Thoracic aorta (tissue), 2 donors: ENCODE results near the gene DROSHA. TPM values are rescaled to one million over a fixed set of nuclear protein-coding genes. Genes with fewer than 3 reads are reported as not detected.

Experiments
- ATAC-seq: fragments of 150-250 bp; one replicate; pipeline ENCODE4 v1.8.0; 2017; ENCODE audit warnings: low read depth; ENCODE audit not compliant: insufficient number of reproducible peaks, low FRiP score
- DNase-seq: peaks from one replicate; pipeline ENCODE4 v3.0.0-alpha.2; 2020; ENCODE audit warnings: low spot score
- H3K27ac ChIP-seq, 2 donors: fragments of 200-600 bp; sonication (generic); 1 replicate in 1 of 2; 2 replicates in 1 of 2; pipeline ENCODE4 v1.5.1; 2016; ENCODE audit warnings: mild to moderate bottlenecking in 2 of 2, moderate library complexity in 2 of 2
- H3K27me3 ChIP-seq: fragments of 200-600 bp; sonication (generic); replicated peaks from 2 replicates; pipeline ENCODE4 v1.6.0; 2016; ENCODE audit warnings: mild to moderate bottlenecking; ENCODE audit not compliant: insufficient read depth
- H3K36me3 ChIP-seq: fragments of 200-600 bp; sonication (generic); one replicate; pipeline ENCODE4 v1.5.1; 2016
- H3K4me1 ChIP-seq, 2 donors: fragments of 200-600 bp; sonication (generic); 1 replicate in 1 of 2; 2 replicates in 1 of 2; pipeline versions ENCODE4 v1.5.1 to v1.6.0; 2016; ENCODE audit warnings: low read depth in 2 of 2, mild to moderate bottlenecking in 1 of 2; ENCODE audit not compliant: control insufficient read depth in 1 of 2
- H3K4me3 ChIP-seq: fragments of 200-600 bp; sonication (generic); 2 replicates; pipeline ENCODE4 v1.5.1; 2016; ENCODE audit warnings: mild to moderate bottlenecking
- H3K9me3 ChIP-seq: fragments of 200-600 bp; sonication (generic); 2 replicates; pipeline ENCODE4 v1.5.1; 2016
- total RNA-seq, 2 donors: library from RNA; depleted of rRNA; stranded (reverse); fragments of >200 nt; gene quantifications; one replicate each; pipeline versions ENCODE4 v1.1.0 to v1.2.3, GENCODE V29; 2016
- TF ChIP-seq, protein P1 (sequence below): fragments of 200-600 bp; sonication (generic); IDR thresholded peaks from one replicate; pipeline ENCODE4 v1.5.1; 2019; ENCODE audit warnings: antibody characterized with exemption

Gene DROSHA
- total RNA-seq, 2 donors from 2014 or later = 28.8 to 70.7 TPM

DNA sequence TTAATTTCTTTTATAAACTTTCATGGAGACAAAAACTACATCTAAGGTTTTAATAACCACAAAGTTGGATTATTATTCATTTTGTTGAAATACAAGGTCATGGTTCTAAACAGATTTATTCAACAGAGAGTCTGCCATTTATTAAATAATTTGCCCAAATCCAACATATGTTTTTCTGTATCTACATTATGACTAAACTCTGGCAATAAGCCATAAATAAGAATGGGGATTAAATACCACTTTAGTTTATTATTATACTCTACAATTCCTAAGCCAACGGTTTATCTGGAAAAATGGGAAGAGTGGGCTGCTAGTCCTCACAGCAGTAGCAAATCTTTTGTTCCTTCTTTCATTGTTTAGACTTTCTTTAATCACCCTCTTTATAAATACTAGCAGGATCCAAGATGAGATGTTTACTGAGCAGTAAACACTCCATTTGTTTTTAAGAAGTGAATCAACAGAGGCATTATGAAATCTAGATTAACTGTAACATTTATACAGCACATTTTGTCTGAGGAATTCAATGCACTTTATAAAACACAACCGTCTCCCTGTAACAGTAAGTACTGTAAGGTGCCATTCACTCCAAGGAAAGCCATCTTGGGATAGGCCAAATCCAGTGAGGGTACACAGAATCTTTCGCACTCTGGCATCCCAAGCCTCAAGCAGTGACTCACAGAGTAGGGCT, 89.7 kb downstream of the DROSHA start:
- no peak overlapping the region for H3K4me3 ChIP-seq
- TF ChIP-seq, protein P1, sequence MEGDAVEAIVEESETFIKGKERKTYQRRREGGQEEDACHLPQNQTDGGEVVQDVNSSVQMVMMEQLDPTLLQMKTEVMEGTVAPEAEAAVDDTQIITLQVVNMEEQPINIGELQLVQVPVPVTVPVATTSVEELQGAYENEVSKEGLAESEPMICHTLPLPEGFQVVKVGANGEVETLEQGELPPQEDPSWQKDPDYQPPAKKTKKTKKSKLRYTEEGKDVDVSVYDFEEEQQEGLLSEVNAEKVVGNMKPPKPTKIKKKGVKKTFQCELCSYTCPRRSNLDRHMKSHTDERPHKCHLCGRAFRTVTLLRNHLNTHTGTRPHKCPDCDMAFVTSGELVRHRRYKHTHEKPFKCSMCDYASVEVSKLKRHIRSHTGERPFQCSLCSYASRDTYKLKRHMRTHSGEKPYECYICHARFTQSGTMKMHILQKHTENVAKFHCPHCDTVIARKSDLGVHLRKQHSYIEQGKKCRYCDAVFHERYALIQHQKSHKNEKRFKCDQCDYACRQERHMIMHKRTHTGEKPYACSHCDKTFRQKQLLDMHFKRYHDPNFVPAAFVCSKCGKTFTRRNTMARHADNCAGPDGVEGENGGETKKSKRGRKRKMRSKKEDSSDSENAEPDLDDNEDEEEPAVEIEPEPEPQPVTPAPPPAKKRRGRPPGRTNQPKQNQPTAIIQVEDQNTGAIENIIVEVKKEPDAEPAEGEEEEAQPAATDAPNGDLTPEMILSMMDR = no peak
- DNase-seq (no peak), ATAC-seq (no peak)
- H3K27me3 ChIP-seq = no peaks in the 10 kb centered on the region
- H3K9me3 ChIP-seq = no peaks in the 10 kb centered on the region
- H3K4me1 ChIP-seq = peaks cover 0 to 7% of the 10 kb centered on the region in 2 donors
- H3K36me3 ChIP-seq = peaks cover 8% of the 10 kb centered on the region
- H3K27ac ChIP-seq = no peak overlapping the region

DNA sequence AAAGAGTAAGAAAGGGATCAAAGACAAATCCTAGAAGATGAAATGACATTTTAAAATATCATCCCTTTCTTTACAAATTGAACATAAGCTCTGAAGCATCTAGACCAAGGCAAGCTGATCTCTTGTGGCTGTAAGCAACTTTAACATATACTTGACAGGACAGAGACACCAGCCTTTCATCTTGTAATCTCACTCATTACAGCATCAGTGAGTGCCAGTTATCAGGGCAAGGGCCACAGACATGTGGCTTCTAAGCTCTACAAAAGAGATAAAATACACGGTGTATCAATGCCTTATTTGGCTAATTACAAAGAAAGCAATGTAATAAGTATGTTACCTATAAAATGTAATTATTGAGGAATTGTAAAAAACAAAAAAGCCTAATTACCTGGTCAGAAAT, 95.0 kb downstream of the DROSHA start:
- peaks cover 11% of the 10 kb centered on the region for H3K36me3 ChIP-seq
- no peak overlapping the region for H3K4me3 ChIP-seq
- DNase-seq (no peak), ATAC-seq (no peak)
- no peaks in the 10 kb centered on the region for H3K4me1 ChIP-seq
- TF ChIP-seq, protein P1 = no peak
- H3K9me3 ChIP-seq = no peaks in the 10 kb centered on the region
- no peaks in the 10 kb centered on the region for H3K27me3 ChIP-seq
- H3K27ac ChIP-seq = no peak overlapping the region

DNA sequence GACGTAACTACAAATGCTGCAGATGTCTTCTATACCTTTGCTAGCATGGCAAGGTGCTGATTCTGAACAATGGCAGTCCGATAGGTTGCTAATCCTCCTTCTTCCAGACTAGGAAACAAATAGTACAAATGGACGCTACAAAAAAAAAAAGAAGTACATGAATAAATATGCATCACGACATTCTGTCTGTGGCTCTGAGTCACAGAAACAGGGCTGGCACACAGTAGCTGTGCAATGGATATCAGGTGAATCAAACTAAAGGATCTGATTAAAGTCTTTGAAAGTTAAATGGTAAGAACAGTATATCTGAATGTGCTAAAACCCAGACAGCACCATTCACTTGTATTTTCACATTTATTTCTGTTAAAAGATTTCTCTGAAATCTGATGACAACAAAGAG, 96.2 kb downstream of the DROSHA start:
- H3K27ac ChIP-seq = no peak overlapping the region
- DNase-seq (no peak), ATAC-seq (no peak)
- TF ChIP-seq, protein P1 = no peak
- no peaks in the 10 kb centered on the region for H3K27me3 ChIP-seq
- H3K4me3 ChIP-seq = no peak overlapping the region
- H3K4me1 ChIP-seq = no peaks in the 10 kb centered on the region
- H3K9me3 ChIP-seq = no peaks in the 10 kb centered on the region
- peaks cover 11% of the 10 kb centered on the region for H3K36me3 ChIP-seq

DNA sequence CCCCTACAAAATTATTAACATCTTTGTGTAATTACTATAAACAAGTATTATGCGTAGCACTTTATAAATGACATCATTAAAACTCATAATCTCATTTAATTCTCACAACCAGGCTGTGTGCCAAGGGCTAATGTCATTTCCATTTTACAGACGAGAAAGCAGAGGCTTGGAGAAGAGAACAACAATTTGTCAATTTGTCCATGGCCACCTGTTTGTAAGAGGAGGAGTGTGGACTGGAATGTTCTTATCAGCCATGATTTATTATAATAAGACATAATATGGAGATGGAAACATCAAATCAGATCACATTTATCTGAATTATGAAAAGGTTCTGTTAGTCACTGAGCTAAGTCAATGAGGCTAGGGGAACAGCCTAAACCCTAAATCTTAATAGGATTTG, 97.0 kb downstream of the DROSHA start:
- Histone ChIP-seq H3K27me3 (no peaks in the 10 kb centered on the region), H3K4me3 (no peak overlapping the region), H3K36me3 (peaks cover 11% of the 10 kb centered on the region), H3K4me1 (no peaks in the 10 kb centered on the region), H3K9me3 (no peaks in the 10 kb centered on the region), H3K27ac (no peak overlapping the region)
- ATAC-seq = no peak
- DNase-seq = no peak
- TF ChIP-seq, protein P1 = no peak

DNA sequence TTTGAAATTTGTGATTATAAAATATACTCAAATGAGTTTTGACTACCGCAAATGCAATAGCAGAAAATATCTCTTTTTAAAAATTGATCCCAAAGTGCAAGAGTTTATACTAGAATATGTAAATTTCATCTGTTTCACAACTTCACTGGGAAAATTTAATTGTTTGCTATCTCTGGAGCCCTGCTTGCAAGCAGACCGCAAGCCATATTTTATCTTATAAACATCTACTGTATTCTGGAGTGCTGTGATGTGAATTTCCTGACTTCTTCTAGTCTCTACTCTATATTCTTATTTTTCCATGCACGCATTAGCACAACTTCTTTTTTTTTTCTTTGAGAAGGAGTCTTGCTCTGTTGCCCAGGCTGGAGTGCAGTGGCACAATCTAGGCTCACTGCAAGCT, 98.7 kb downstream of the DROSHA start:
- no peak for DNase-seq
- Histone ChIP-seq H3K9me3 (no peaks in the 10 kb centered on the region), H3K27ac (no peak overlapping the region), H3K4me1 (no peaks in the 10 kb centered on the region), H3K36me3 (peaks cover 5% of the 10 kb centered on the region), H3K4me3 (no peak overlapping the region), H3K27me3 (no peaks in the 10 kb centered on the region)
- TF ChIP-seq, protein P1 = no peak
- ATAC-seq = no peak
